ENCODE results near the gene SPARC. TPM values are rescaled to one million over a fixed set of nuclear protein-coding genes. Genes with fewer than 3 reads are reported as not detected.

Gene SPARC
- polyA plus RNA-seq, 1 donor (not counting 4 experiments of a cell fraction or from before 2014, with no cell fraction given): 397 TPM

- no peaks in the 10 kb centered on the region for H3K79me2 ChIP-seq (ENCODE audit: control insufficient read depth, insufficient read depth, low read length)
- H2AFZ ChIP-seq (ENCODE audit: control insufficient read depth, low read length): no peak overlapping the region
- H3K4me1 ChIP-seq (ENCODE audit: control insufficient read depth, extremely low read depth, insufficient read depth, low read length): peaks cover 12% of the 10 kb centered on the region
- no peak overlapping the region for H3K4me2 ChIP-seq (ENCODE audit: control insufficient read depth, extremely low read depth, insufficient read depth, low read depth, low read length)
- FAIRE-seq (no peak), DNase-seq (ENCODE audit: low read depth, low spot score) (no peak)
- no peaks in the 10 kb centered on the region for H4K20me1 ChIP-seq (ENCODE audit: control insufficient read depth, extremely low read depth, insufficient read depth, low read length)
- no peaks in the 10 kb centered on the region for H3K9me3 ChIP-seq (ENCODE audit: control insufficient read depth, low read depth, low read length)
- no peak overlapping the region for H3K27ac ChIP-seq (ENCODE audit: control insufficient read depth, insufficient read depth, low read length)
- H3K4me3 ChIP-seq (ENCODE audit: control insufficient read depth in 2 of 3, extremely low read depth in 1 of 3, insufficient read depth in 2 of 3, low read depth in 1 of 3, low read length in 3 of 3): no peak overlapping the region
- H3K36me3 ChIP-seq (ENCODE audit: control insufficient read depth in 2 of 2, extremely low read depth in 1 of 2, insufficient read depth in 2 of 2, low read length in 2 of 2): no peaks in the 10 kb centered on the region
- dilution Hi-C loops (cut with MboI; ENCODE audit: extremely low pct_ligation_motif_present, low sequenced_read_pairs): no loop called here
- H3K9me1 ChIP-seq (ENCODE audit: control insufficient read depth, extremely low read depth, insufficient read depth, low read length): no peaks in the 10 kb centered on the region
- H3K9ac ChIP-seq (ENCODE audit: control insufficient read depth, extremely low read depth, insufficient read depth, low read length): no peak overlapping the region
- TF ChIP-seq EZH2 (IDR thresholded peaks at IDR 0.05; ENCODE audit: low read length) (no peak), CTCF (optimal IDR thresholded peaks at IDR 0.05 in 1 of 3, IDR thresholded peaks at IDR 0.05 in 1 of 3, conservative IDR thresholded peaks at IDR 0.05 in 1 of 3; ENCODE audit: extremely low read depth in 1 of 3, insufficient read depth in 2 of 3, low read length in 3 of 3) (no peak)
- H3K27me3 ChIP-seq (ENCODE audit: control insufficient read depth, extremely low read depth, insufficient read depth, low read length): no peaks in the 10 kb centered on the region
Measured at GRCh38 chr5:151700820-151701219, 14.1 kb upstream of the SPARC start.

GRCh38 chr5:151700296-151700695 is 13.6 kb upstream of the SPARC start:
- FAIRE-seq: no peak
- H3K36me3 ChIP-seq (ENCODE audit: control insufficient read depth in 2 of 2, extremely low read depth in 1 of 2, insufficient read depth in 2 of 2, low read length in 2 of 2): no peaks in the 10 kb centered on the region
- dilution Hi-C loops (cut with MboI; ENCODE audit: extremely low pct_ligation_motif_present, low sequenced_read_pairs): no loop called here

More at GRCh38 chr5:151700296-151700695, 13.6 kb upstream of the SPARC start:
- Histone ChIP-seq H3K79me2 (ENCODE audit: control insufficient read depth, insufficient read depth, low read length) (no peaks in the 10 kb centered on the region), H4K20me1 (ENCODE audit: control insufficient read depth, extremely low read depth, insufficient read depth, low read length) (no peaks in the 10 kb centered on the region), H3K27ac (ENCODE audit: control insufficient read depth, insufficient read depth, low read length) (no peak overlapping the region), H3K4me1 (ENCODE audit: control insufficient read depth, extremely low read depth, insufficient read depth, low read length) (peaks cover 12% of the 10 kb centered on the region), H3K4me3 (ENCODE audit: control insufficient read depth in 2 of 3, extremely low read depth in 1 of 3, insufficient read depth in 2 of 3, low read depth in 1 of 3, low read length in 3 of 3) (no peak overlapping the region), H3K4me2 (ENCODE audit: control insufficient read depth, extremely low read depth, insufficient read depth, low read depth, low read length) (no peak overlapping the region), H3K9ac (ENCODE audit: control insufficient read depth, extremely low read depth, insufficient read depth, low read length) (no peak overlapping the region), H3K9me3 (ENCODE audit: control insufficient read depth, low read depth, low read length) (no peaks in the 10 kb centered on the region), H3K27me3 (ENCODE audit: control insufficient read depth, extremely low read depth, insufficient read depth, low read length) (no peaks in the 10 kb centered on the region), H3K9me1 (ENCODE audit: control insufficient read depth, extremely low read depth, insufficient read depth, low read length) (no peaks in the 10 kb centered on the region), H2AFZ (ENCODE audit: control insufficient read depth, low read length) (no peak overlapping the region)
- DNase-seq (ENCODE audit: low read depth, low spot score): no peak
- TF ChIP-seq EZH2 (IDR thresholded peaks at IDR 0.05; ENCODE audit: low read length) (no peak), CTCF (optimal IDR thresholded peaks at IDR 0.05 in 1 of 3, IDR thresholded peaks at IDR 0.05 in 1 of 3, conservative IDR thresholded peaks at IDR 0.05 in 1 of 3; ENCODE audit: extremely low read depth in 1 of 3, insufficient read depth in 2 of 3, low read length in 3 of 3) (no peak)

Data from keratinocyte (primary cell).